Stimulated activated effector memory CD8-positive, alpha-beta T cell treated with anti-CD3 and anti-CD28 coated beads, Interleukin-12 subunit alpha, Interleukin-12 subunit beta, amount 100 ng/mL, for 72 hours (primary cell): ENCODE measurements around the gene C12orf57.
"Not testable (repeated sequence)": the region's sequence is repeated elsewhere in the genome, so short reads cannot be mapped to it uniquely, and the experiment has no call there.

ENCODE experiments used
- ATAC-seq: fragments of 150-1000 bp; cut with Tn5 transposase; 2 replicates; pipeline ENCODE4 v1.10.0; 2021
- DNase-seq, 2 donors: peaks; one replicate each; pipeline ENCODE4 v3.0.0; 2021 to 2022; ENCODE audit warnings: low spot score in 2 of 2
- H3K27ac Mint-ChIP-seq: one replicate; pipeline ENCODE4 v1.8.0; 2022; ENCODE audit warnings: mild to moderate bottlenecking, mixed read lengths
- H3K36me3 Mint-ChIP-seq: one replicate; pipeline ENCODE4 v1.8.0; 2022; ENCODE audit warnings: mild to moderate bottlenecking, mixed read lengths
- H3K4me1 Mint-ChIP-seq: one replicate; pipeline ENCODE4 v1.8.0; 2022; ENCODE audit warnings: mixed read lengths
- H3K4me3 Mint-ChIP-seq: one replicate; pipeline ENCODE4 v1.8.0; 2022; ENCODE audit warnings: mild to moderate bottlenecking, mixed read lengths
- H3K9me3 Mint-ChIP-seq: one replicate; pipeline ENCODE4 v1.8.0; 2022; ENCODE audit warnings: mixed read lengths

The C12orf57 gene, protein sequence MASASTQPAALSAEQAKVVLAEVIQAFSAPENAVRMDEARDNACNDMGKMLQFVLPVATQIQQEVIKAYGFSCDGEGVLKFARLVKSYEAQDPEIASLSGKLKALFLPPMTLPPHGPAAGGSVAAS

GRCh38 chr12:6943722-6944380 lies at the start of gene C12orf57, which contains the start of gene RNU7-1:
Gene C12orf57, plus strand, starts transcription at chr12:6944022. Its CDS starts 100 bp downstream, at chr12:6944122.
Gene RNU7-1, plus strand, starts transcription at chr12:6943816.
- ATAC-seq (peak; percentile 81), DNase-seq (peak in 1 of 2 donors; percentile 89)
- H3K36me3 Mint-ChIP-seq: peaks cover 86% of the 10 kb centered on the region
- H3K4me1 Mint-ChIP-seq: peaks cover 82% of the 10 kb centered on the region
- peak within 1 kb of the TSS; percentile 80 for H3K4me3 Mint-ChIP-seq
- no peaks in the 10 kb centered on the region for H3K9me3 Mint-ChIP-seq
- peak within 1 kb of the TSS; percentile 99 for H3K27ac Mint-ChIP-seq

DNA sequence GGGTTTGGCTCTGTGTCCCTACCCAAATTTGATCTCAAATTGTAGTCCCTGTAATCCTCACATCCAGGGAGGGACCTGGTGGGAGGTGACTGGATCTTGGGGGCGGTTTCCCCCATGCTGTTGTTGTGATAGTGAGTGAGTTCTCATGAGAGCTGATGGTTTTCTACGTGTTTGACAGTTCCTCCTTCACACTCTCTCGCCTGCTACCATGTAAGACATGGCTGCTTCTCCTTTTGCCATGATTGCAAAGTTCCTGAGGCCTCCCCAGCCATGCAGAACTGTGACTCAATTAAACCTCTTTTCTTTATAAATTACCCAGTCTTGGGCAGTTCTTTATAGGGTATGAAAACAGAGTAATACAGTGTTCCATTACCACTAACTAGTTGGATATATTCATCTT lies 49.5 kb upstream of the C12orf57 start:
- Mint-ChIP-seq H3K4me1 (peaks cover 13% of the 10 kb centered on the region), H3K9me3 (no peaks in the 10 kb centered on the region), H3K36me3 (no peaks in the 10 kb centered on the region), H3K27ac (no peak overlapping the region), H3K4me3 (no peak overlapping the region)
- no peak for ATAC-seq
- no peak for DNase-seq

DNA sequence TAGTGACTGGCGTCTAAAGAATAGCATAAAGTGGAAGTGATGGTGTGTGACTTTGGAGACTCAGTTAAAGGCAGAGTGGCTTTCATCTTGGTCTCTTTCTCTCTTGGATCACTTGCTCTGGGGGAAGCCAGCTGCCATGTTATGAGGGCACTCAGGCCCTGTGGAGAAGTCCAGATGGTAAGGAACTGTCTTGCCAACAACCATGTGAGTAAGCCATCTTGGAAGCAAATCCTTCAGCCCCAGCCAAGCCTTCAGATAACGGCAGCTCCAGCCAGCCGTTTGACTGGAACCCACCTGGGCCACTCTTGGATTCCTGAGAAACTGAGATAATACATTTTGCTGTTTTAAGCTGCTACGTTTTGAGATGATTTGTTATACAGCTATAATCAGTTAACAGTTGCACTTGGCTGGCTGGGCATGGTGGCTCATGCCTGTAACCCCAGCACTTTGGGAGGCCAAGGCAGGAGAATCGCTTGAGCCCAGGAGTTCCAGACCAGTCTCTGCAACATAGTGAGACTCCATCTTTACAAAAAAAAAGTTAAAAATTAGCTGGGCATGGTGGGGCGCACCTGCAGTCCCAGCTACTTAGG lies 46.9 kb upstream of the C12orf57 start:
- H3K4me3 Mint-ChIP-seq: no peak overlapping the region
- no peaks in the 10 kb centered on the region for H3K4me1 Mint-ChIP-seq
- no peaks in the 10 kb centered on the region for H3K36me3 Mint-ChIP-seq
- H3K27ac Mint-ChIP-seq: peak overlapping the region; percentile 26
- no peak for ATAC-seq
- H3K9me3 Mint-ChIP-seq: no peaks in the 10 kb centered on the region
- DNase-seq: no peak

DNA sequence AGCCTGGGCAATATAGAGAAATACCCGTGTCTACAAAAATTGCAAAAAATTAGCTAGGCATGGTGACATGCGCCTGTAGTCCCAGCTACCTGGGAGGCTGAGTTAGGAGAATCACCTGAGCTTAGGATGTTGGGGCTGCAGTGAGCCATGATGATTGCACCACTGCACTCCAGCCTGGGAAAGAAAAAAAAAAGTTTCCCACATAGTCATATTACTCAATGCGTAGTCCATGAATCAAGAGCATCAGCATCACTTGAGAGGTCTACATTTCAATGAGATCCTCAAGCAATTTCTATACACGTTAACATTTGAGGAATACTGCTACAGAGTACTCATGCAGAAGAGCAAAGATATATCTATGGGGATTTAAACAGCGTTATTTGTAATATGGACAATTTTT lies 44.4 kb upstream of the C12orf57 start:
- no peak for ATAC-seq
- Mint-ChIP-seq H3K4me1 (no peaks in the 10 kb centered on the region), H3K36me3 (no peaks in the 10 kb centered on the region), H3K4me3 (no peak overlapping the region), H3K9me3 (no peaks in the 10 kb centered on the region), H3K27ac (peak overlapping the region; percentile 51)
- no peak for DNase-seq

- H3K27ac Mint-ChIP-seq: peak overlapping the region; percentile 51
- no peaks in the 10 kb centered on the region for H3K36me3 Mint-ChIP-seq
- DNase-seq (no peak), ATAC-seq (no peak)
- H3K4me1 Mint-ChIP-seq: no peaks in the 10 kb centered on the region
- no peak overlapping the region for H3K4me3 Mint-ChIP-seq
- no peaks in the 10 kb centered on the region for H3K9me3 Mint-ChIP-seq
These were observed 43.8 kb upstream of the C12orf57 start for GRCh38 chr12:6899837-6900519.

DNA sequence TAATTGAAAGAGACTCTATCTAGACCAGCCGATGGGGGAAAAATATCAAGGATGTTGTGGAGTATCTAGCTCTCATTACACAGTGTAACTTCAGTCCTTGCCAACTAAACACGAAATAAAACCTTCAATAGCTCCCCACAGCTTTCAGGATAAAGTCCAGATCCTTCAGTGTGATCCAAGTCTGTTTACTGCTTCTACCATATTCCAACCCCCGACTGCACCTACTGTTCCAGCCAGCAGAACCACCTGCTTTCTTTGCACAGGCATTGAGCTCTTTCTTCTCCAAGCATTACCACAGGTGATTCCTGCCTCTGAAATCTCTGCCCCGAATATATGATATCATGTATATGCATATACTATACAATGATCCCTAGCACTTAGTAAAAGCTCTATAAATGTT lies 41.4 kb upstream of the C12orf57 start:
- H3K36me3 Mint-ChIP-seq: peaks cover under 1% of the 10 kb centered on the region
- ATAC-seq: no peak
- no peak for DNase-seq
- H3K9me3 Mint-ChIP-seq: no peaks in the 10 kb centered on the region
- no peaks in the 10 kb centered on the region for H3K4me1 Mint-ChIP-seq
- no peak overlapping the region for H3K27ac Mint-ChIP-seq
- no peak overlapping the region for H3K4me3 Mint-ChIP-seq

DNA sequence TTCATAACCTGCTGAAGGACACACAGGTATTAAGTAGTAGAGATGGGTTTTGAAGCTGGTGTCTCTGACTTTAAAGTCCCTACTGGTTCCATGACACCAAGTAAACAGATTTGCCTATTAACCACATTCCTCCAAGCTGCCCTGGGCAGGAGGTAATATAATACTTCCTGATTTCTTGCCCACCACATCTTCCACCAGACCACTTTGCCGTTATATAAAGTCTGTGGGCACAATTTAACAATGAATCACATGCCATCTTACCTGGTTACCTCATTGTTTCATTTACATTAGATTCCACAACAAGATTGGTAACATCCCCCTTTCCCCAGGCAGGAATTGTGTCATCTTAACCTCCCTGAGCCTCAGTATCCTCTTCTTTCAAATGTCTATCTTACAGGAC lies 40.1 kb upstream of the C12orf57 start:
- Mint-ChIP-seq H3K4me3 (no peak overlapping the region), H3K36me3 (peaks cover 6% of the 10 kb centered on the region), H3K9me3 (no peaks in the 10 kb centered on the region), H3K27ac (no peak overlapping the region), H3K4me1 (no peaks in the 10 kb centered on the region)
- DNase-seq (no peak), ATAC-seq (no peak)

GRCh38 chr12:6904280-6905276 lies 39.2 kb upstream of the C12orf57 start, which contains the start of gene LRRC23:
Gene LRRC23, plus strand, starts transcription at chr12:6904822. Its CDS starts 812 bp downstream, at chr12:6905634.
- peak; percentile 86 to 99 for DNase-seq
- peaks cover 6% of the 10 kb centered on the region for H3K36me3 Mint-ChIP-seq
- no peaks in the 10 kb centered on the region for H3K4me1 Mint-ChIP-seq
- peak; percentile 98 for ATAC-seq
- H3K4me3 Mint-ChIP-seq: no peak within 1 kb of the TSS
- no peaks in the 10 kb centered on the region for H3K9me3 Mint-ChIP-seq
- no peak within 1 kb of the TSS for H3K27ac Mint-ChIP-seq

DNA sequence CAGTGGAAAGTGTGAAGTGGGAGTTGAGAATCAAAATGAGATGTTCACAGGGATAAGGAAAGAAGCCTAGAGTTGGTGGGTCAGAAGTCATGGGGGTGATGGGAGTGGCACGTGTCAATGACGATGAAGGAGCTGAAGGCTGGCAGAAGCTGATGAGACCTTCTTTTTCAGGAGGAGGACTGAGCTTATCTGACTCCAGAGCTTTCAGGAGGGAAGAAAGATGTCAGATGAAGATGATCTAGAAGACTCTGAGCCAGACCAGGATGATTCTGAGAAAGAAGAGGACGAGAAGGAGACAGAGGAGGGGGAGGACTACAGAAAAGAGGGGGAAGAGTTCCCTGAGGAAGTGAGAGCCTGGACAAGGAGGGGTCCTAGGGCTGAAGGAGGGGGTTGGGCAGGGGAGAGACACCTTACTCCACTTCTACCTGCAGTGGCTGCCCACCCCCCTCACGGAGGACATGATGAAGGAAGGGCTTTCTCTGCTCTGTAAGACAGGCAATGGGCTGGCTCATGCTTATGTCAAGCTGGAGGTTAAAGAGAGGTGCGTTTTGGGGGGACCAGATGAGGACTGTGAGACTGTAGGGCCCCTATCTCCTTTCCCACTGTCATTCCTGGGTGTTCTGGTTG lies 38.3 kb upstream of the C12orf57 start:
- no peaks in the 10 kb centered on the region for H3K9me3 Mint-ChIP-seq
- H3K27ac Mint-ChIP-seq: no peak overlapping the region
- H3K4me3 Mint-ChIP-seq: no peak overlapping the region
- ATAC-seq: no peak
- H3K4me1 Mint-ChIP-seq: no peaks in the 10 kb centered on the region
- peaks cover 6% of the 10 kb centered on the region for H3K36me3 Mint-ChIP-seq
- DNase-seq: no peak

- not testable (repeated sequence) for ATAC-seq, H3K27ac Mint-ChIP-seq, H3K4me1 Mint-ChIP-seq, H3K4me3 Mint-ChIP-seq, DNase-seq, H3K9me3 Mint-ChIP-seq
- H3K36me3 Mint-ChIP-seq: peaks cover 11% of the 10 kb centered on the region
These were observed 35.7 kb upstream of the C12orf57 start for GRCh38 chr12:6908141-6908540.

DNA sequence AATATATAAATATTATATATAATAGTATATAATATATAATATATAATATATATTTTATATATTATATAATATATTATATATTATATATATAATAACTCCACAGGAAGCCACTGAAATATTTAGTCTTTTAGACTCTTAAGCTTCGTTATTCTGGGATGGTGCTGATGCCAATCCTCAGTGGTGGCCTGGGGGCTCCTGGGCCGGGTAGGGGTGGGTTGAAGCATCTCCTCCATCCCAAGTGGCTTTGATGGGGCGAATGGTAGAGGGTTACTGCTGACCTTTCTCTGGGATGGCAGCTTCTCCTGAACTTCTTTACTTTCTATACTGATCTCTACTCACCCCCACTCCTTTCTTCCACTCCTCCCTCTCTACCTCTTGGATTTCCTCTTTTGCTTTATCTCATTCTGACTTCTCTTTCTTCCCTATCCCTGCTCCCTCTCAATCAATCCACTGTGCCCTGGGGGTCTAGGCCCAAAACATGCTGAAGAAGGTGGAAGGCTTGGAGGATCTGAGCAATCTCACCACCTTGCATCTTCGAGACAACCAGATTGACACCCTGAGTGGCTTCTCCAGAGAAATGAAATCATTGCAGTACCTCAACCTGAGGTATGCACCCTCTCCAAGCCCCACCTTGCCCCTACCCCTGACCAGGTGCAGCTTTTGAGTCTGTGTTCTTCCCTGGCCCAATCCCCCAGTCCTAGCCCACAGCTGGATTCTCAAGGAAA lies 34.2 kb upstream of the C12orf57 start:
- no peak overlapping the region for H3K4me3 Mint-ChIP-seq
- H3K27ac Mint-ChIP-seq: no peak overlapping the region
- H3K9me3 Mint-ChIP-seq: no peaks in the 10 kb centered on the region
- ATAC-seq: no peak
- DNase-seq: no peak
- peaks cover 18% of the 10 kb centered on the region for H3K36me3 Mint-ChIP-seq
- peaks cover 12% of the 10 kb centered on the region for H3K4me1 Mint-ChIP-seq

DNA sequence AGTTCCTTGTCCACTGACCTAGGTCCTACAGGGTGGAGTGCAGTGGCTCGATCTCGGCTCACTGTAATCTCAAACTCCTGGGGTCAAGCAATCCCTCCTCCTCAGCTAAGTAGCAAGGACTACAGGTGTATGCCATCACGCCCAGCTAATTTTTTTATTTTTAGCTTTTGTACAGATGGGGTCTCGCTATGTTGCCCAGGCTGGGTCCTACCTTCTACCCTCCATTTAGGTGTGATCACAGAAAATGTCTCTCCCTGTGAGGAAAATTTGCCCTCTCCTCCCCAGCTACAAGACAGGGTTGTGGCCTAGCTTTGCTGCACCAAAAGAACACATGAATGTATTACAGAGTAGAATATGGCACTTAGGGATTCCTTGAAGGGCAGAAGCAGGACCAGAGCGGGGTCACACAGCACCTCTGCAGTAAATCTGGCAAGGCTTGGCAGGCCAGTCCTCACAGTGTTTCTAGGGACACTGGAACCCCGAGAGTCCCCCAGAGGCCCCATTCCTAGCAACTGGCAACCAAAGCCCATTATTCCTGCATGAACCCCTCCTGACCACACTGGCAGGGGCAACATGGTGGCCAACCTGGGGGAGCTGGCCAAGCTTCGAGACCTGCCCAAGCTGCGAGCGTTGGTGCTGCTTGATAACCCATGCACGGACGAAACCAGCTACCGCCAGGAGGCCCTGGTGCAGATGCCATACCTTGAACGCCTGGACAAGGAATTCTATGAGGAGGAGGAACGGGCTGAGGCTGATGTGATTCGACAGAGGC lies 31.5 kb upstream of the C12orf57 start:
- ATAC-seq (no peak), DNase-seq (no peak)
- no peaks in the 10 kb centered on the region for H3K9me3 Mint-ChIP-seq
- H3K27ac Mint-ChIP-seq: peak overlapping the region; percentile 95
- H3K36me3 Mint-ChIP-seq: peaks cover 46% of the 10 kb centered on the region
- H3K4me1 Mint-ChIP-seq: peaks cover 37% of the 10 kb centered on the region
- H3K4me3 Mint-ChIP-seq: peak overlapping the region; percentile 99

DNA sequence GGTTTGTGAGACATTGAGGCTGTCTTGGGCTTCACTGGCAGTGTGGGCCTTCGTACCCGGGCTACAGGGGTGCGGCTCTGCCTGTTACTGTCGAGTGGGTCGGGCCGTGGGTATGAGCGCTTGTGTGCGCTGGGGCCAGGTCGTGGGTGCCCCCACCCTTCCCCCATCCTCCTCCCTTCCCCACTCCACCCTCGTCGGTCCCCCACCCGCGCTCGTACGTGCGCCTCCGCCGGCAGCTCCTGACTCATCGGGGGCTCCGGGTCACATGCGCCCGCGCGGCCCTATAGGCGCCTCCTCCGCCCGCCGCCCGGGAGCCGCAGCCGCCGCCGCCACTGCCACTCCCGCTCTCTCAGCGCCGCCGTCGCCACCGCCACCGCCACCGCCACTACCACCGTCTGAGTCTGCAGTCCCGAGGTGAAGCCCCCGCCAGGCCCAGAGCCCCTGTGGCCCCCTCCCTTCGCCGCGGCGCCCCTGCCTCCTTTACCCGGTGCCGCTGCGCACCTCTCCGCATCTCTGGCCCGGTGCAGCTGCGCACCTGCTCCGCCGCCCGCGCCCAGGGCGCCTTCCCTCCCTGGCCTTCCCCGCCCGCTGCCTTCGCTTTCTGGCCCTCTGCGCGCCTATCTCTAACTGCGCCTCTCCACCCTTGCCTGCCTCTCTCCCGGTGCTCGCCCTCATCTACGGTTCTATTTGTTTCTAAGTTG lies 29.4 kb upstream of the C12orf57 start, which contains the start of gene ENO2:
Gene ENO2 (plus strand): TSS at position 335 of the 701 bp plus-strand sequence. CDS start 1,253 bp downstream, outside the sequence.
- peak; percentile 76 to 87 for DNase-seq
- ATAC-seq: peak; percentile 96
- Mint-ChIP-seq H3K4me1 (peaks cover 42% of the 10 kb centered on the region), H3K36me3 (peaks cover 61% of the 10 kb centered on the region), H3K4me3 (peak within 1 kb of the TSS; percentile 99), H3K9me3 (no peaks in the 10 kb centered on the region), H3K27ac (peak within 1 kb of the TSS; percentile 95)
